Measurements from ENCODE around the gene ENDOV. TPM values are rescaled to one million over a fixed set of nuclear protein-coding genes. Genes with fewer than 3 reads are reported as not detected.

Gene ENDOV
- total RNA-seq, 1 donor from 2014 or later: 30.7 TPM

- H3K27ac Mint-ChIP-seq: no peak overlapping the region
- no peaks in the 10 kb centered on the region for H3K36me3 Mint-ChIP-seq
These were observed 12.7 kb downstream of the ENDOV start for GRCh38 chr17:80427366-80428282.

GRCh38 chr17:80428363-80428762, 13.4 kb downstream of the ENDOV start:
- Mint-ChIP-seq H3K27me3 (no peaks in the 10 kb centered on the region), H3K36me3 (no peaks in the 10 kb centered on the region), H3K9me3 (no peaks in the 10 kb centered on the region), H3K27ac (no peak overlapping the region), H3K4me1 (ENCODE audit: unreplicated experiment) (no peaks in the 10 kb centered on the region), H3K4me3 (no peak overlapping the region)
- TF ChIP-seq CTCF (conservative IDR thresholded peaks at IDR 0.05): no peak
- DNase-seq (ENCODE audit: extremely low spot score, unreplicated experiment): no peak

More at GRCh38 chr17:80427366-80428282, 12.7 kb downstream of the ENDOV start:
- H3K9me3 Mint-ChIP-seq: no peaks in the 10 kb centered on the region
- no peaks in the 10 kb centered on the region for H3K4me1 Mint-ChIP-seq (ENCODE audit: unreplicated experiment)
- no peaks in the 10 kb centered on the region for H3K27me3 Mint-ChIP-seq
- no peak for TF ChIP-seq CTCF (conservative IDR thresholded peaks at IDR 0.05)
- no peak for DNase-seq (ENCODE audit: extremely low spot score, unreplicated experiment)
- no peak overlapping the region for H3K4me3 Mint-ChIP-seq

GRCh38 chr17:80428796-80429195, 13.8 kb downstream of the ENDOV start:
- no peak overlapping the region for H3K27ac Mint-ChIP-seq
- no peaks in the 10 kb centered on the region for H3K36me3 Mint-ChIP-seq
- no peaks in the 10 kb centered on the region for H3K27me3 Mint-ChIP-seq
- H3K4me3 Mint-ChIP-seq: no peak overlapping the region
- DNase-seq (ENCODE audit: extremely low spot score, unreplicated experiment): no peak
- no peak for TF ChIP-seq CTCF (conservative IDR thresholded peaks at IDR 0.05)
- no peaks in the 10 kb centered on the region for H3K9me3 Mint-ChIP-seq
- H3K4me1 Mint-ChIP-seq (ENCODE audit: unreplicated experiment): no peaks in the 10 kb centered on the region

GRCh38 chr17:80429356-80430275, 14.6 kb downstream of the ENDOV start:
- Mint-ChIP-seq H3K4me3 (no peak overlapping the region), H3K27ac (no peak overlapping the region), H3K9me3 (no peaks in the 10 kb centered on the region), H3K27me3 (no peaks in the 10 kb centered on the region), H3K4me1 (ENCODE audit: unreplicated experiment) (no peaks in the 10 kb centered on the region), H3K36me3 (no peaks in the 10 kb centered on the region)
- no peak for TF ChIP-seq CTCF (conservative IDR thresholded peaks at IDR 0.05)
- DNase-seq (ENCODE audit: extremely low spot score, unreplicated experiment): no peak

GRCh38 chr17:80430446-80431245, 15.7 kb downstream of the ENDOV start:
- Mint-ChIP-seq H3K4me1 (ENCODE audit: unreplicated experiment) (no peaks in the 10 kb centered on the region), H3K27ac (no peak overlapping the region), H3K4me3 (no peak overlapping the region), H3K9me3 (no peaks in the 10 kb centered on the region), H3K27me3 (no peaks in the 10 kb centered on the region), H3K36me3 (no peaks in the 10 kb centered on the region)
- no peak for DNase-seq (ENCODE audit: extremely low spot score, unreplicated experiment)
- no peak for TF ChIP-seq CTCF (conservative IDR thresholded peaks at IDR 0.05)
